EL (cell line): ENCODE measurements around the gene BICD1.

ENCODE experiments used
- DNase-seq: peaks from one replicate; pipeline ENCODE4 v3.0.0-alpha.2; 2016

Gene BICD1

GRCh38 chr12:32419520-32419960 is 312.9 kb downstream of the BICD1 start:
- DNase-seq: no peak

- DNase-seq: no peak
Observed at GRCh38 chr12:32420356-32420755, 313.7 kb downstream of the BICD1 start.

- DNase-seq: no peak
Observed at GRCh38 chr12:32423559-32423958, 316.9 kb downstream of the BICD1 start.

GRCh38 chr12:32431025-32431424 is 324.4 kb downstream of the BICD1 start:
- no peak for DNase-seq
